Stimulated activated CD4-positive, alpha-beta T cell treated with anti-CD3 and anti-CD28 coated beads, Interleukin-1b, Interleukin-23, amount 100 ng/mL, for 1 hour (primary cell): ENCODE measurements around the gene H2AZ2.
A peak's percentile ranks its signal among the peaks of the same experiment; 100 is the strongest.
"Not testable (repeated sequence)": the region's sequence is repeated elsewhere in the genome, so short reads cannot be mapped to it uniquely, and the experiment has no call there.

ENCODE experiments used
- DNase-seq, 2 donors: peaks; one replicate each; pipeline ENCODE4 v3.0.0-alpha.2; 2020; ENCODE audit warnings: low read depth in 2 of 2

The H2AZ2 gene

DNA sequence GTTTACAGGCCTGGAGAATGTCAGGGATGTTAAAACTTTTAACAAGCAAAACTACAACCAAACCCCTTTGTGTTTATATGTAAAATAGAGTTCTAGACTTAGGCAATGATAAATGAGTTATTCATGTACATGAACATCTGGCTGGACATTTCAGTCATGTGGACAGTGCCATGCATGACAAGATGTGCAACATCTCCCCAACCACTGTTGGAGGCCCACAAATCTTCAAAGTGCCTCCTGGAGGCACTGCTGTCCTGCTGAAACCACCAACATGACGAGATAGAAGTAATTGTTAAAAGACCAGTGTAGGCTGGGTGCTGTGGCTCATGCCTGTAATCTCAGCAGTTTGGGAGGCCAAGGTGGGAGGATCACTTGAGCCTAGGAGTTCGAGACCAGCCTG is 33.0 kb downstream of the H2AZ2 start:
- no peak for DNase-seq

DNA sequence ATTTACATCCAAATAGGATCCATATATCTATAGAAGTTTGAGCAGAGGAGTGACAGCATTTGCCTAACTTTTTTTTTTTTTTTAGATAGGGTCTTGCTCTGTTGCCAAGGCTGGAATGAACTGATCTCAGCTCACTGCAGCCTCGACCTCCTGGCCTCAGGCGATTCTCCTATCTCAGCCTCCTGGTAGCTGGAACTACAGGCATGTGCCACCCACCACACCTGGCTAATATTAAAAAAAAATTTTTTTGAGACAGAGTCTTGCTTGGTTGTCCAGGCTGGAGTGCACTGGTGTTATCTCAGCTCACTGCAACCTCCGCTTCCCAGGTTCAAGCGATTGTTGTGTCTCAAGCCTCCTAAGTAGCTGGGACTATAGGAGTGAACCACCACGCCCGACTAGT is 36.3 kb downstream of the H2AZ2 start:
- no peak for DNase-seq

DNA sequence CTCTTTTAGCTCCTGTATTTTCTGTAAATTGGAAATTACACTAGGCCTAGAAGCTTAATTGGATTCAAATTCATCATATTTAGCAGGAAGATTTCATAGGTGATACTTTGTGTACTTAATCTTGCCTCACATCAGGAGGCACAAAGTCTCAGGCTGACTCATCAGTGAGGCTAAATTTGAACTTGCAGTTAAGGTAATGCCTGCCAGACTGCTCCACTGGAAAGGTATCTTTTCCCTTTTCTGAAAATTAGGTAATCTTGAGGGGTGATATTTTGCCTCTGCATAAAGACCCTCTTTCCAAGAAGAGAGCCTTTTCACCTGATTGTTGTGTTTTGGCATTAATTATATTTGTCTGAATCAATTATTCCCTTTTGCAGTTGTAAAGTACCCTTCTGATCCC is 36.8 kb downstream of the H2AZ2 start:
- DNase-seq: no peak

DNA sequence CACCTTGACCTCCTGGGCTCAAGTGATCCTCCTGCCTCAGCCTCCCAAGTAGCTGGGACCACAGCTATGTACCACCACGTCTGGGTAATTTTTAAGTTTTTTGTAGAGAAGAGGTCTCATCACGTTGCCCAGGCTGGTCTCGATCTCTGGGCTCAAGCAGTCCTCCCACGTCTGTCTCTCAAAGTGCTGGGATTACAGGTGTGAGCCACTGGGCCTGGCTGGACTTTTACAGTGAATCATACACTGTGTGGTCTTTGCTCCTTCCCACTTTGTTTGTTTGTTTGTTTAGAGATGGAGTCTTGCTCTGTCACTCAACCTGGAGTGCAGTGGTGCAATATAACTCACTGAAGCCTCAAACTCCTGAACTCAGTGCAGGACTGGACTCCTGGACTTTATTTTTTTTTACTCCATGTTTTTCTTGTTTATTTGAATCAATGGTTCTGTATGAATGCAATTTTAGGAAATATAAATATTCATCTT is 38.9 kb downstream of the H2AZ2 start:
- DNase-seq: no peak

DNA sequence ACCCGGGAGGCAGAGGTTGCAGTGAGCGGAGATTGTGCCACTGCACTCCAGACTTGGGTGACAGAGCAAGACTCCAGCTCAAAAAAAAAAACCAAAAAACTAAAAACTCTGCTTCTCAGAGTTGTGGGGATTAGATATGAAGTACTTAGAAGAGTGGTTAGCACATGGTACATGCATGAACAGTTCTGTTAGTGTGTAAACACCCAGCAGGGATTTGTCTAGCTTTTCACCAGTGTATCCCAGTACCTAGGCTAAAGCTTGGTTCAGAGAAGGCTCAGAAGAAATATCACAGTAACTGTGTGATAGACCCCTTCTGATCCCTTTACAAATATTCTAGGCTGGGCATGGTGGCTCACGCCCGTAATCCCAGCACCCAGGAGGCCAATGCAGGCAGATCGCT is 41.9 kb downstream of the H2AZ2 start:
- DNase-seq: no peak

DNA sequence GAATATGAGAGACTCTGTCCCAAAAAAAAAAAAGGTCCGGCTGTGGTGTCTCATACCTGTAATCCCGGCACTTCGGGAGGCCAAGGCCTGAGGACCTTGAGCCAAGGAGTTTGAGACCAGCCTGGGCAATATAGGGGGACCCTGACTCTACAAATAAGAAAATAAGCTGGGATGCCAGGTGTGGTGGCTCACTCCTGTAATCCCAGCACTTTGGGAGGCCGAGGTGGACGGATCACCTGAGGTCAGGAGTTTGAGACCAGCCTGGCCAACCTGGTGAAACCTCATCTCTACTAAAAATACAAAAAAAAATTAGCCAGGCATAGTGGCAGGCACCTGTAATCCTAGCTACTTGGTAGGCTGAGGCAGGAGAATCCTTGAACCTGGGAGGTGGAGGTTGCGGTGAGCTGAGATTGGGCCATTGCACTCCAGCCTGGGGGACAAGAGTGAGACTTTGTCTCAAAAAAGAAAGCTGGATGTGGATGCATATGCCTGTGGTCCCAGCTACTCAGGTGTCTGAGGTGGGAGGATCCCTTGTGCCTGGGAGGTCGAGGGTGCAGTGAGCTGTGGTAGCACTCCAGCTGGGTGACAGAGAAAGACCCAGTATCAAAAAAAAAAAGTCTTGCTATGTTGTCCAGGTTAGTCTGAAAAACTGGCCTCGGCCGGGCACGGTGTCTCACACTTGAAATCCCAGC is 43.9 kb downstream of the H2AZ2 start:
- not testable (repeated sequence) for DNase-seq

DNA sequence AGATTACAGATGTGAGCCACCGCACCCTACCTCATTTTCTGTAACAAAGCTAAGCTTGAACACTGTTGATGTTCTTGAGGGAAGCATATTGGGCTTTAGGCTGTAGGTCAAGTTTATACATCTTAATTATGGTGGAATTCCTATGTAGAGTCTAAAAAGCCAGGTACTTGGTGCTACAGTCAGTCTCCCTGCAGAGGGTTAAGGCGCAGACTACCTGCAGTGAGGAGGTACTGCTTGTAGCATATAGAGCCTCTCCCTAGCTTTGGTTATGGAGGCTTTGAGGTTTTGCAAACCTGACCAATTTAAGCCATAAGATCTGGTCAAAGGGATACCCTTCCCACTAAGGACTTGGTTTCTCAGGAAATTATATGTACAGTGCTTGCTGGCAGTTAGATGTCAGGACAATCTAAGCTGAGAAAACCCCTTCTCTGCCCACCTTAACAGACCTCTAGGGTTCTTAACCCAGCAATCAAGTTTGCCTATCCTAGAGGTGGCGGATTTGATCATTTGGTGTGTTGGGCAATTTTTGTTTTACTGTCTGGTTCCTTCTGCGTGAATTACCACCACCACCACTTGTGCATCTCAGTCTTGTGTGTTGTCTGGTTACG is 45.4 kb downstream of the H2AZ2 start:
- DNase-seq: no peak

DNA sequence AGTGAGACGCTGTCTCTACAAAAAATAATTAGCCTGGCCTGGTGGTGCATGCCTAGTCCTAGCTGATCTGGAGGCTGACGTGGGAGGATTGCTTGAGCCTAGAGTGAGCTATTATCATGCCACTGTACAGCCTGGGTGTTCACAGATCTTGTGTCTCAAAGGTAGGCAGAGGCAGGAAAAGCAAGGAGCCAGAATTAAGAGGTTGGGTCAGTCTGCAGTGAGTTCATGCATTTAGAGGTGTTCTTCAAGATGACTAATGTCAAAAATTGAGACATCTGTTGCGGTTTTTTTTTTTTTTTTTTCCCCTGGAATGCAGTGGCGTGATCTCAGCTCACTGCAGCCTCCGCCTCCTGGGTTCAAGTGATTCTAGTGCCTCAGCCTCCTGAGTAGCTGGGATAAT is 46.0 kb downstream of the H2AZ2 start:
- DNase-seq: no peak

DNA sequence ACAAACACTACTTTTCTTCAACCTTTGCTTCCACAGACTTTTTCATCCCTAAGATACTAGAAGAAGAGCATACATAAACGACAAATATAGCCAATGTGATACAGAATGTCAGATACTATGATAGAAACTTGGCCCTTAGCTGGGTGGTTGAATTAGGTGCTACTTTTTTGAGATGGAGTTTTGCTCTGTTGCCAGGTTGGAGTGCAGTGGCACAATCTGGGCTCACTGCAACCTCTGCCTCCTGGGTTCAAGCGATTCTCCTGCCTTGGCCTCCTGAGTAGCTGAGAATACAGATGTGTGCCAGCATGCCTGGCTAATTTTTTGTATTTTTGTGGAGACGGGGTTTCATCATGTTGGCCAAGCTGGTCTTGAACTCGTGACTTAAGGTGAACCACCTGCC is 47.9 kb downstream of the H2AZ2 start:
- DNase-seq: no peak

DNA sequence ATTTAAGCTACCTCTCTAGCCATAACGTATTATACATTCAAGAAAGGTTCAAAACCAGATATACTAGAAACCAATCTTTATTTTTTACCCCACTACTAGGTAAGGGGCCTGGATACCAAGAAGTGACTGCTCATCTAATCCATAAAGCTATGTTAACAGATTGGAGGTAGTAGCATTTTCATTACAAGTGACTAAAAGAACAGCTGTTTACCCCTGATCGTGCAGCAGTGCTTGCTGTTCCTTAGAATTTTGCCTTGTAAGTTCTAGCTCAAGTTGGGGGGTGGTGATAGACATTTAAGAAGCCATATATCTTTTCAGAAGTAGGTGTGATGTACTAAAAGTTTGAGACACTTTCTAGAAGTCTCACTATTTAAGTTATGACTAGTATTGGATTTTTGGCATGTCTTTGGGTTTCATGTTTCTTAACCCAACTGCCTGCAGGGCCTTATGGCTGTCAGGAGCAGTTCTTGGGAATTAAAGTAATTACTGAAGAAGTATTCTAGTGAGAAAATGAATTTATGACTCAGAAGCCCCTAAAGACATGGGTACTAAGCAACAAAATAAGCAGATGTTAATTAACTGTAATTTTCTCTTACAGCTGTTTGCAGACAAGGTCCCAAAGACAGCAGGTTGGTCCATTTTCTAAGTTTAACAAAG is 49.1 kb downstream of the H2AZ2 start:
- no peak for DNase-seq

DNA sequence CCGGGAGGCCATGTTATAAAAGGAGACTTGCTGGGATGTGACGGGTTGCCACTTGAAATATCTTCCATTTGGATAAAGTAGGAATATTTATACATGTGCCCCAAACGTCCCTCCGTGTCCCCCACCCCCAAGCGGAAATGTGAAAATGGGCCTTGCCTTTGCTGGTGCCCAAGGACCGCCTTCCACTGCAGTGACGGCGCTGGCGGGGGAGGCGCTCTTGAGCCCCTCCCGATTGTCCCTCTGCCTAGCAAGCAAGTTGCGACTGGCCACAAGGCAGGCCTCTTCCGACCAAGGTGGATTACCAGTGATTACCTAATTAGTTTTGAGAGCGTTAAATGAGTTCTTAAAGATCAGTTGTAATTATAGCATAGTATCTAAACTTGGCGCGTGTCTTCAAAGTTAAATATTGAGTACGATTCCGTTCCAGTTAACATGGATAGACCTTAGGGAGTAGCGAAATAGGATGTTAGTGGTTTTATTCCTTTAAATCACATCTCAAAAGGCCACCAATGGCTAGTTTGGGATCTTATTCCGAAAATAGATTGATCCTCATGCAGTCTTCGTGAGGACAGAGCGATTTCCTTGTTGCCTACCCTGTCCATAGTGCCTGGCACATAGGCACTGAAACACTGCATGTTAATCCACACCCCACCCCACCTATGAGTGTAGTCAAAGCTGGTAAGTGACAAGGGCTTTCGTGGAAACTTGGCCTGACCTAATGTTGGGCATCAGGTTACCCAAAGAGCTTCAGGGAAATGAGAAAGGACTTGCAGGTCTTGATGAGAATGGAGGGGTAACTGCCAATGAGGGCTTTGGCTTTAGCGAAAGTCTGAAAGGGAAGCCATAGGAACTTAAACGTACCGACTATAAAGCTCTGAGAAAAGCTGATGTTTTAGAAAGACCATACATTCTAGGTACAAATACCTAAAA is 50.3 kb downstream of the H2AZ2 start:
- peak; percentile 52 to 63 for DNase-seq

DNA sequence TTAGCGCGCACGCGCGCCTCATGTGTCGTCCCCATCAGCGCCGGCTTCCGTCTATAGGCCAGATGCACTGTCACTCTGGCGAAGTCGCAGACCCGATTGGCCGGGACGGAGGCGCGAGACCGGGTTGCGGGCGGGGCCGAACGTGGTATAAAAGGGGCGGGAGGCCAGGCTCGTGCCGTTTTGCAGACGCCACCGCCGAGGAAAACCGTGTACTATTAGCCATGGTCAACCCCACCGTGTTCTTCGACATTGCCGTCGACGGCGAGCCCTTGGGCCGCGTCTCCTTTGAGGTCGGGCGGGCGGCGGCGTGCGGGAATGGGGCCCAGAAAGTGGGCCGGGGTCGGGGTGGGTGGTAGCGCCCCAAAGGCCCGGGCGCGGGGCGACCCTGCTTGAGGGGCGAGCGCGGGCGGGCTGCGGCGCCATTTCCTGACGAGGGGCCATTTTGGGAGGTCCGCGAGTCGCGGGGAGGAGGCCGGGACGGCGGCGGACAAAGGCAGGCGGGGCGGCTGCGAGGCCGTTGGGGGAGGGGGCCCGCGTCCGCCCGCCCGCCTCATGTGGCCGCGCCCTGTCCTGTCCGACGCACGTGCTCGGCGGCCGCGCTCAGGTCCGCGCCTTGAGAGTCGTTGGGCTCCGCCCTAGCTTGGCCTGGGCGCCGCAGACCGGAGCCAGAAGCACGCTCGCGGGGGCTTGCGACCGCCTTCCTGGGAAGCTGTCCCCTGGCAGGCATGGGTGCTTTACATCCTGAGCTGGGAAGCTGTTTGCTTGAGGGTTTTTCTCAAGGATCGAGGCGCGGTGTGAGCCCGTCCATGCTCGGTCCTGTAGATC is 51.2 kb downstream of the H2AZ2 start, which contains the start of gene PPIA:
TSS of gene PPIA (plus strand) at position 178 of the 825 bp plus-strand sequence. CDS start at position 222, 44 bp downstream.
- peak; percentile 93 to 98 for DNase-seq

DNA sequence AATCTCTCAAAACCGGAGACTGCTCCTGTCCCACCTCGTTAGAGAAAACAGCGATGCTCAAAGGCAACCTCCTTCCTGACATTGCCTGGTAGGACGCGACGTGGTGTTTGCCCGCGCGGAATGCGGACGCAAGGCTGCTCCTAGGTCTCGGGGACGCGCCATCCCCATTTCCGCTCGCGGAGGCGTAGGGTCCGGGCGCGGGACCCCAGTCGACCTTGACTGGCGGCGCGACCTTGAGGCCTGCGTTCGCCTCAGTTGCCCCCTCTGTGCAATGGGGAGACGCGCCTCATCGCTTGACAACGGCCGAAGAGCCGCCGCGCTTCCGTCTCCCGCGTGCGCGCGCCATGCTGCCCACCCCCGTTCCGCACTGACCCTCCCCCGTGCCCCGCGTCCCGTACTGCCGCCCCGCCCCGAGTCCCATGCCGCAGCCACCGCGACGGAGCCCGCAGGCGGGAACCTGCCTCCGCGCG is 51.8 kb downstream of the H2AZ2 start:
- DNase-seq: no peak

DNA sequence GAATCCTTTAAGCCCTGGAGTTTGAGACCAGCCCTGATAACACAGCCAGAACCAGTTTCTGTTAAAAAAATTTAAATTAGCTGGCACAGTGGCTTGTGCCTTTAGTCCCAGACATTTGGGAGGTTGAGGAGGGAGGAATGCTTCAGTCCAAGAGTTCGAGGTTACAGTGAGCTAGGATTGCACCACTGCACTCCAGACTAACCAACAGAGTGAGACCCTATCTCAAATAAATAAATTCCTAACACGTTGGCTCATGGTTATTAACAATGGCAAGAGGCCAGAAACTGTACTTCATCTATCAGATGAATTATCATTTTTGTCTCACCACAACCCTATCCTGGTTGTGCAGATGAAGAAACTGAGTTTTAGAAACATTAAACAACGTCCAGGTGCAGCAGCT is 53.6 kb downstream of the H2AZ2 start:
- no peak for DNase-seq

DNA sequence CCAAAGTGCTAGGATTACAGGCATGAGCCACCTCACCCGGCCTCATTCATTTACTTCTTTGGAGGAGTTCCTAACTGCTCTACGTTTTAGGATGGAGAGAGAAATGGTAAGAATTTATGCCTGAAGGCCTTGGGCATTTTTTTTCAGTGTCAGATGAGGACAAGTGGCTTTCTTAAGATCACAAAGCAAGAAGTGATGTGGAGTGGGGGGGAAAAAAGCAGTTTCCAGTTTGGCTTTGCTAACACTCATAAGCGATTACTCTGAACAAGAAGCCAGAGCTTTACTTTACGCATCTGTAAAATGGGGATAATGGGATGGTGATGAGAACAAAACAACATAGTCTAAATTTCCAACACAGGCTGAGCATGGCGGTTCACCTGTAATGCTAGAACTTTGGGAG is 54.0 kb downstream of the H2AZ2 start:
- DNase-seq: no peak

DNA sequence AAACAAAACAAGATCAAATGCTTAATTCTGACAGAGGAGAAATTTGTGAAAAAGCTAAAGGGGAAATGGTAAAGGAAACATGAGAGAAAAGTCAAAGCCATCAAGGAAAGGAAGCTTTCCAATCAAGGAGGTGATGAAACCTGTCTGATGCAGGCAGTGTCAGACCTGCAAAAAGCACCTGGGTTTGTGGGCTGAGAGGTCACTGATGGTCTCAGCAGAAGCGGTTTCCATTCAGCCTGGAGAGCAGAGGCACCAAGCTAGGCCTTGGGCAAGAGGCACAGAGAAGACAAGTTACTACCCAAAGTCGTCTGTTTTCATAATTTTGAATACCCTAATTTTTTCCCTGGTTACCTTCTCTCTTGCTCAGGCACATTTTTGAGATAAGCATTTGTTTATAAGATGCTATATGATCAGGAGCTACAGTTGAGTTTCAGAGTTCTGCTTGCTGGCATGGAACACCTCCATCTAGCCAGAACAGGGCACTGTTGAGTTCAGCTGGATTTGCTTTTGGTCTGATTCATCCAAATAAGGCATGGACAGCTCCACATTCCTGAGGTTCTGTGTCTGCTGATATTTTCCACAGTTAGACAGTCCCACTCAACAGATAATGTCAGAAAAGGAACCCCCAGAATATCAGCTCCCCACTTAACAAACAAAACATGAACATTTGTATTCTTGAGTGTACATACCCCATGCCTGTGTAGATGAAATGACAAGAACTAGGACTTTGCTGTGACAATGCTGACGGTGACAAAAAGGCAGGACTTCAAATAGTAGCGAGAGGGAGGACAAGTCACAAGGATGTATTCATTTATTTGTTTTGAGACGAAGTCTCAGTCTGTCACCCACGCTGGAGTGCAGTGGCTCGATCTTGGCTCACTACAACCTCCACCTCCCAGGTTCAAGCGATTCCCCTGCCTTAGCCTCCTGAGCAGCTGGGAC is 56.3 kb downstream of the H2AZ2 start:
- DNase-seq: no peak

DNA sequence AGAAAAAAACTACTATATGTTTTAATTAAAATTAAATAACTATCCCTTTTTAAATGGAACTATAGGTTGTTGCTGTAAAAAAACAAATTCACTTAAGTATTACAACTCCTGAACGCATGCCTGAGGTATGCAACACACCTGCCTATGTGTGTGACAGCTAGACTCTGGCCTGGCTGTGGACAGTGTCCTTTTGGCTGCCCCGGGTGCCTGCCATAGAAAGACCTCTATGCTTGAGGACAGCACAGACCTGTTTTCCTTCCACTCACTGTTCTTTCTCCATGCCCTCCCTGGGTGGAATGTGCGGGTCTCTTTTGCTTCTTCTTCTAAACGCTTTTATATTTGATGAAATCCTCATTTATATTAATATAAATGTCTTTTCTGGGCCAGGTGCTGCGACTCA is 57.9 kb downstream of the H2AZ2 start:
- DNase-seq: no peak

DNA sequence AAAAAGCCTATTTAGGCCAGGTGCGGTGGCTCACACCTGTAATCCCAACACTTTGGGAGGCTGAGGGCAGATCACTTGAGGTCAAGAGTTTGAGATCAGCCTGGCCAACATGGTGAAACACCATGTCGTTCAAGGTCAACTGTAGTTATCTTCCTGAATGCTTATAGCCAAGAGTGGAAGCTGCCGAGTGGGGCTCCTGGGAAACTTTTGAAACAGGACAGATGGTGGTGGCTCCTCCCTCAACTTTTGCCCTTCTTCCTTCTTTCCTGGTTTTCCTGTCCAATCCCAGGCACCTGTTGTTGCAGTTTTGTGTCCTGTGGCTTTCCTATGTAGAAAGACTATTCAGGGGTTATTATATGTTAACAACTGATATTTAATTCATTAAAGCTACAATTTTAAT is 60.1 kb downstream of the H2AZ2 start:
- DNase-seq: no peak

DNA sequence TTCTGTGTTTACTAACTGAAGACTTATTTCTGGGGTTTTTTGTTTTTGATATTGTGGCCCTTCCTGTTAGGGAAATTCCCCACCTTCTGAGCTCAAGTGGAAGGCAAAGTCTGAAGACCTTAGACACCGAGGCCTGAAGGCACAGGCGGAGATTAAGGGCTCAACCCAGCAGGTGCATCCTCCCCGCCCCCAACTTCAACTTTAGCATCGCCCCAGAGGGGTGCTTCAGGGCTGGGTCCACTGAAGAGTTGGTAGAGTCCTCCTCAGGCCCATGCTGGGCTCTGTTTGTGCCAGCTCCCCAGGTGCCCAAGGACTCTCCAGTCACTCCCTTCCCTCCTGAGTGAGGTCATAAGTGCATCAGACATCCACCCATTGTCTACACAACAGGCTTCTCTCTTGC is 60.8 kb downstream of the H2AZ2 start:
- DNase-seq: no peak

DNA sequence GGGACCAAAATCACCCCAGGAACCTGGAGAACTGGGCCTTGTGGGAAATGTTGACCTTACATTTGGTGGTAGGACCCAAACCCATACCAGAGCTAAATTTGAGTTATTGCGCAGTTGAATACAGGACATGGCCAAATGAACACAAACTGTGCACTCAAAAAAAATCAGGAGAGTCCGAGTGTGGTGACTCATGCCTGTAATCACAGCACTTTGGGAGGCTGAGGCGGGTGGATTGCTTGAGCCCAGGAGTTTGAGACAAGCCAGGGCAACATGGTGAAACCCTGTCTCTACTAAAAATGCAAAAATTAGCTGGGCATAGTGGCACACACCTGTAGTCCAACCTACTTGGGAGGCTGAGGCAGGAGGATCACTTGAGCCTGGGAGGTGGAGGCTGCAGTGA is 62.7 kb downstream of the H2AZ2 start:
- DNase-seq: not testable (repeated sequence)
